ENCODE data around the gene RESP18. TPM values are rescaled to one million over a fixed set of nuclear protein-coding genes. Genes with fewer than 3 reads are reported as not detected.

Gene RESP18
- total RNA-seq, 2 donors from 2014 or later: not detected

GRCh38 chr2:219344751-219345430, 12.3 kb upstream of the RESP18 start:
- DNase-seq (ENCODE audit: low spot score): no peak
- no peaks in the 10 kb centered on the region for H3K27me3 ChIP-seq (replicated peaks; ENCODE audit: insufficient read depth)
- no peaks in the 10 kb centered on the region for H3K9me3 ChIP-seq
- no peak overlapping the region for H3K27ac ChIP-seq
- no peaks in the 10 kb centered on the region for H3K36me3 ChIP-seq
- H3K4me3 ChIP-seq: no peak overlapping the region
- no peak for TF ChIP-seq CTCF (IDR thresholded peaks at IDR 0.05)
- H3K4me1 ChIP-seq (ENCODE audit: control insufficient read depth in 1 of 2, low read depth in 2 of 2): no peaks in the 10 kb centered on the region
- no peak for ATAC-seq (ENCODE audit: insufficient number of reproducible peaks, low FRiP score, low read depth)

- Histone ChIP-seq H3K36me3 (no peaks in the 10 kb centered on the region), H3K4me3 (no peak overlapping the region), H3K27me3 (replicated peaks; ENCODE audit: insufficient read depth) (no peaks in the 10 kb centered on the region), H3K27ac (no peak overlapping the region), H3K4me1 (ENCODE audit: control insufficient read depth in 1 of 2, low read depth in 2 of 2) (no peaks in the 10 kb centered on the region), H3K9me3 (peaks cover 6% of the 10 kb centered on the region)
- DNase-seq (ENCODE audit: low spot score) (no peak), ATAC-seq (ENCODE audit: insufficient number of reproducible peaks, low FRiP score, low read depth) (no peak)
- no peak for TF ChIP-seq CTCF (IDR thresholded peaks at IDR 0.05)
Measured at GRCh38 chr2:219335373-219335786, 2.8 kb upstream of the RESP18 start.

DNA sequence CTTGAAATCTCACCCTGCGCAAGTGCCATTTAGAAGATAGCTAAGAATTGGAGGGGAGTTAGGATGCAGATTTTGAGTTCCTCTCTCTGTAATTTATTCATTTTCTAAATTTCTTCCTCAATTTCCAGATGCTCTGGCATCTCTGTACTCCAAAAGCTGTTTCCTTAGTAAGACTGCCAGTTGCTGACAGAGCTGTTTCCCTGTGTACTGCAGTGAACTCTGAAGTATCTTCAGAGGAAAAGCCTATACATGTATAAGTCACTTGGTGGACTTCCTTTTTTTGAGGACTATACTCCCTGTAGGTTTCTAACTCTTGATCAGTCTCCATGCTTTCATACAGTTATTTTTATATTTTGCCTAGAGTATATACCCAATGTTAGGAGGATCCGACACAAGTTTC, 1.5 kb upstream of the RESP18 start:
- Histone ChIP-seq H3K27me3 (replicated peaks; ENCODE audit: insufficient read depth) (no peaks in the 10 kb centered on the region), H3K36me3 (no peaks in the 10 kb centered on the region), H3K4me1 (ENCODE audit: control insufficient read depth in 1 of 2, low read depth in 2 of 2) (no peaks in the 10 kb centered on the region), H3K4me3 (no peak overlapping the region), H3K9me3 (peaks cover 6% of the 10 kb centered on the region), H3K27ac (no peak overlapping the region)
- DNase-seq (ENCODE audit: low spot score) (no peak), ATAC-seq (ENCODE audit: insufficient number of reproducible peaks, low FRiP score, low read depth) (no peak)
- no peak for TF ChIP-seq CTCF (IDR thresholded peaks at IDR 0.05)

DNA sequence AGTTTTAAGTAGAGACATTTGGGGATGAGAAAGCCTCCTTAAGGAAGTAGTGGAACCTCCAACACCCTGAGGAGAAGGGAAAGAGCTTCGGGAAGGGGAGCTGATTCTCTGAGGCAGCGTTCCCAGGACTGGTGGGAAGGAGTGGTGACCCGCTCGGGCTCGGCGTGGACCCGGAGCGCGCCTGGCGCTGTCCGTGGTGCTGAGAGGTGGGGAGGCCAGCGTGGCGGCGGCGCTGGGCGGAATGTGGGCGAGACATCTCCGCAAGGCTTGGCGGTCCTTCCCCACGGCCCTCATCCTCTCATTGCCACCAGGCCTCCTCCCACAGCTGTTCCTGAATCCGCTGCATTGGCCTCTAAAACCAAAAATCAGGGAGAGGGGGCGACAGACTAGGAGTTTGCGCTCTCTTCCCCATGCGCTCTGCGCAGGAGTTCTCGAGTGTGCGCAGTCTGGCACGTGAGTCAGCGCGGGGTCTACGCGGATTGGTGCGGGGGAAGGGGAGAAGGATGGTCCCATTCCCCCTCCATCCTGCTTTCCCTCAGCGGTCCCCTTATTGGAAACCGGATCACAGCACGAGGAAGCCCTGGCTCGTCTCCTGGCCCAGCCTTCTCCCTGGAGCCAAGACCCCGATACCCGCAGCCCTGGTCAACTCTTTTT, 857 bp downstream of the RESP18 start:
- Histone ChIP-seq H3K4me1 (ENCODE audit: control insufficient read depth in 1 of 2, low read depth in 2 of 2) (no peaks in the 10 kb centered on the region), H3K27me3 (replicated peaks; ENCODE audit: insufficient read depth) (no peaks in the 10 kb centered on the region), H3K4me3 (no peak overlapping the region), H3K27ac (no peak overlapping the region), H3K9me3 (peaks cover 4% of the 10 kb centered on the region), H3K36me3 (no peaks in the 10 kb centered on the region)
- ATAC-seq (ENCODE audit: insufficient number of reproducible peaks, low FRiP score, low read depth): no peak
- no peak for TF ChIP-seq CTCF (IDR thresholded peaks at IDR 0.05)
- no peak for DNase-seq (ENCODE audit: low spot score)

DNA sequence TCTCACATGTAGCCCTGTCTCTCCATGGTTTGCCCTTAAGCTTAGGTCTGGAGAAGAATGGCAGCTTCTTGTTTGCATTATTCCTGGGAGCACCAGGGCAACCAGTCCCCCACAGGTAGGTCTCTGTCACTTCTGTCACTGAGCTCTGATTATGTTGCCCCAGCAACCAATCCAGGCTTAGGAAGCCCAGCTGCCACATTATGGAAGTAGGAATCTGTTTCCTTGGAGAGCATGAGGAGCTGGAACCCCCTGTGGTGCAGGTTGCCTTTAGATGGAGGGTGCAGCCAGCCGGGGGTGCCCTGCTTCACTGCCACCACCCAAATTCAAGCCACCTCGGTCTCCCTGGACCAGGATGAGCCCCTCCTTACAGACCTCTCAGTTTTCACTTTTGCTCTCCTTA, 4.8 kb downstream of the RESP18 start:
- no peaks in the 10 kb centered on the region for H3K4me1 ChIP-seq (ENCODE audit: control insufficient read depth in 1 of 2, low read depth in 2 of 2)
- no peaks in the 10 kb centered on the region for H3K27me3 ChIP-seq (replicated peaks; ENCODE audit: insufficient read depth)

More for the DNA sequence above, 4.8 kb downstream of the RESP18 start:
- DNase-seq (ENCODE audit: low spot score): no peak
- ATAC-seq (ENCODE audit: insufficient number of reproducible peaks, low FRiP score, low read depth): no peak
- TF ChIP-seq CTCF (IDR thresholded peaks at IDR 0.05): no peak
- H3K36me3 ChIP-seq: no peaks in the 10 kb centered on the region
- H3K27ac ChIP-seq: no peak overlapping the region
- H3K4me3 ChIP-seq: no peak overlapping the region
- H3K9me3 ChIP-seq: no peaks in the 10 kb centered on the region

Data from thoracic aorta (tissue), 2 donors.